Measurements from ENCODE around the gene LAP3. TPM values are rescaled to one million over a fixed set of nuclear protein-coding genes. Genes with fewer than 3 reads are reported as not detected.

Gene LAP3
- total RNA-seq, 1 experiment from 2014 or later, result 65.1 TPM

DNA sequence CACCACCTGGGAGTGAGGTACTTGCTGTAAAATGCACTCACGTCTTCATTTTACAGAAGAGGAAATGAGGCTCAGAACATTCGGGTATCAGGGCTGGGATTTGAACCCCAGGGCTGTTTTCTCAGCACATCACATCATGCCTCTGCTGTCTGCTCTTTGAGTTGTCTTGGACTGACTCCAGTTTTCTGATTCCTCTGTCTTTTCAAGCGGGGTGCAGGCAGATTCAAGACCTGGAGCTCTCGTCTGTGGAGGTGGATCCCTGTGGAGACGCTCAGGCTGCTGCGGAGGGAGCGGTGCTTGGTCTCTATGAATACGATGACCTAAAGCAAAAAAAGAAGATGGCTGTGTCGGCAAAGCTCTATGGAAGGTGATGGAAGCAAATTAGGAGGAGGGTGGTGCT, 6.3 kb downstream of the LAP3 start:
- BruUV-seq (replicated peaks), result no TSS peak
- Histone ChIP-seq H3K4me2 (ENCODE audit: low read length) (no peak overlapping the region), H3K36me3 (ENCODE audit: low read depth, low read length) (peaks cover 12% of the 10 kb centered on the region), H3K79me2 (ENCODE audit: low read length) (peaks cover 14% of the 10 kb centered on the region), H3K4me1 (ENCODE audit: insufficient read depth, low read length) (peaks cover 8% of the 10 kb centered on the region), H3K9ac (ENCODE audit: low read length) (no peak overlapping the region), H3K27me3 (ENCODE audit: low read length) (no peaks in the 10 kb centered on the region), H3K9me3 (ENCODE audit: low read length) (no peaks in the 10 kb centered on the region), H4K20me1 (ENCODE audit: low read length) (no peaks in the 10 kb centered on the region), H3K27ac (ENCODE audit: low read length) (no peak overlapping the region), H3F3A (ENCODE audit: low read length, unreplicated experiment) (no peaks in the 10 kb centered on the region), H3K4me3 (ENCODE audit: low read length) (no peak overlapping the region), H2AFZ (ENCODE audit: low read length) (no peak overlapping the region), H3K9me2 (replicated peaks; ENCODE audit: low read length) (no peaks in the 10 kb centered on the region)
- DNase-seq (no peak), ATAC-seq (no peak)
- no peak for TF ChIP-seq EZH2phosphoT487 (IDR thresholded peaks at IDR 0.05; ENCODE audit: borderline replicate concordance, low read length)
- intact Hi-C loops (cut with micrococcal nuclease), result no loop called here
- POLR2A ChIA-PET (ENCODE audit: unreplicated experiment), result no interaction called here
- CTCF ChIA-PET, result no interaction called here

DNA sequence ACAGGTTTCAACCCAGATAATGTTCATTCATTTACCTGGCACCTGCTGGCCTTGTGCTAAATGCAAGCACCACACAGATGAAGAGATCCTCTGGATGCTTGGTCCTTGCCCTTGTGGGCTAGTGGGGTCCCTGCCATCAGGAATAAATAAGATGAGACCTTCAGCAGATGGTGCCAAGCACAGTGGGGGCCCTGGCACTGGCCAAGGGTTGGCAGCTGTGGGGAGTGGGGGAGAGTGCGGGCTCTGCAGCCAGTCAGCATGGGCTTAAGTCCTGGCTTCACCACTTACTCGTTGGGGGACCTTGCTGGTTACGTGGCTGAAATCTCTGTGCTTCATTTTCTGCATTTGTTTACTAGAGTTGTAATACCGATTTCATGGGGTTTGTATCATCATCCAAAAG, 6.9 kb downstream of the LAP3 start:
- H3K36me3 ChIP-seq (ENCODE audit: low read depth, low read length), result peaks cover 12% of the 10 kb centered on the region
- H4K20me1 ChIP-seq (ENCODE audit: low read length), result no peaks in the 10 kb centered on the region
- intact Hi-C loops (cut with micrococcal nuclease), result no loop called here
- H3K9me2 ChIP-seq (replicated peaks; ENCODE audit: low read length), result no peaks in the 10 kb centered on the region
- DNase-seq (no peak), ATAC-seq (no peak)
- no TSS peak for BruUV-seq (replicated peaks)
- no peaks in the 10 kb centered on the region for H3K27me3 ChIP-seq (ENCODE audit: low read length)
- H3K4me2 ChIP-seq (ENCODE audit: low read length), result no peak overlapping the region
- no peak overlapping the region for H3K9ac ChIP-seq (ENCODE audit: low read length)
- ChIA-PET CTCF (no interaction called here), POLR2A (ENCODE audit: unreplicated experiment) (no interaction called here)
- H3K79me2 ChIP-seq (ENCODE audit: low read length), result peaks cover 7% of the 10 kb centered on the region
- H3K27ac ChIP-seq (ENCODE audit: low read length), result no peak overlapping the region
- TF ChIP-seq EZH2 (IDR thresholded peaks at IDR 0.05; ENCODE audit: low read length, unreplicated experiment) (no peak), EZH2phosphoT487 (IDR thresholded peaks at IDR 0.05; ENCODE audit: borderline replicate concordance, low read length) (no peak)
- TF ChIP-seq, protein P1, sequence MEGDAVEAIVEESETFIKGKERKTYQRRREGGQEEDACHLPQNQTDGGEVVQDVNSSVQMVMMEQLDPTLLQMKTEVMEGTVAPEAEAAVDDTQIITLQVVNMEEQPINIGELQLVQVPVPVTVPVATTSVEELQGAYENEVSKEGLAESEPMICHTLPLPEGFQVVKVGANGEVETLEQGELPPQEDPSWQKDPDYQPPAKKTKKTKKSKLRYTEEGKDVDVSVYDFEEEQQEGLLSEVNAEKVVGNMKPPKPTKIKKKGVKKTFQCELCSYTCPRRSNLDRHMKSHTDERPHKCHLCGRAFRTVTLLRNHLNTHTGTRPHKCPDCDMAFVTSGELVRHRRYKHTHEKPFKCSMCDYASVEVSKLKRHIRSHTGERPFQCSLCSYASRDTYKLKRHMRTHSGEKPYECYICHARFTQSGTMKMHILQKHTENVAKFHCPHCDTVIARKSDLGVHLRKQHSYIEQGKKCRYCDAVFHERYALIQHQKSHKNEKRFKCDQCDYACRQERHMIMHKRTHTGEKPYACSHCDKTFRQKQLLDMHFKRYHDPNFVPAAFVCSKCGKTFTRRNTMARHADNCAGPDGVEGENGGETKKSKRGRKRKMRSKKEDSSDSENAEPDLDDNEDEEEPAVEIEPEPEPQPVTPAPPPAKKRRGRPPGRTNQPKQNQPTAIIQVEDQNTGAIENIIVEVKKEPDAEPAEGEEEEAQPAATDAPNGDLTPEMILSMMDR (conservative IDR thresholded peaks at IDR 0.05; ENCODE audit: low read depth, low read length), result no peak
- H3K9me3 ChIP-seq (ENCODE audit: low read length), result no peaks in the 10 kb centered on the region
- no peak overlapping the region for H3K4me3 ChIP-seq (ENCODE audit: low read length)
- H3K4me1 ChIP-seq (ENCODE audit: insufficient read depth, low read length), result peaks cover 2% of the 10 kb centered on the region; the same call in 1 of the 2 replicates
- no peak overlapping the region for H2AFZ ChIP-seq (ENCODE audit: low read length)
- no peaks in the 10 kb centered on the region for H3F3A ChIP-seq (ENCODE audit: low read length, unreplicated experiment)

DNA sequence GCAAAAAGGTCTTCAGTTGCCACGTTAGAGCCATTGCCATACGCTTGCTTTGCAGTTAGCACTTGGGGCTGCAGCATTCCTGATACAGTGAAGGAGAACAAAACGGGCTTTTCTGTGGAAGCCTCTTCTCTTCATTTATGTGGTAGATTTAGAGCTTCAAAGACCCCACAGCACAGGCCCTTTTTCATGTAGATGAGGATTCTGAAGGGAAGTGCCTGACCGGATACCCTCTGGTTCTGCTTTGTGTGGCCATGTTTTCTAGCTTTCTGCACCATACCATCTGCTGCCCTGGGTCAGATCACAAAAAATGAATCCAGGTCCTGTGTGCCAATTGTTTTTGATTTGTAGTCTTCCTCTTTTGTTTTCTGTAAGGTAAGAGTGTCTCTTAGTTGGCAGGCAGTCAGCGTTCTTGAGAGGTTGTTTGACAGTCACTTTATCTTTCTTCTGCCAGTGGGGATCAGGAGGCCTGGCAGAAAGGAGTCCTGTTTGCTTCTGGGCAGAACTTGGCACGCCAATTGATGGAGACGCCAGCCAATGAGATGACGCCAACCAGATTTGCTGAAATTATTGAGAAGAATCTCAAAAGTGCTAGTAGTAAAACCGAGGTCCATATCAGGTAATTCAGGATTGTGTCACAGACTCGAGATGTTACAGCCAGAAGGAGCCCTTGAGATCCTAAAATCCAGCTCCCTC, 7.7 kb downstream of the LAP3 start:
- no peaks in the 10 kb centered on the region for H3K9me2 ChIP-seq (replicated peaks; ENCODE audit: low read length)
- DNase-seq (no peak), ATAC-seq (no peak)
- no peaks in the 10 kb centered on the region for H3K27me3 ChIP-seq (ENCODE audit: low read length)
- H3K9ac ChIP-seq (ENCODE audit: low read length), result no peak overlapping the region
- TF ChIP-seq EZH2 (IDR thresholded peaks at IDR 0.05; ENCODE audit: low read length, unreplicated experiment) (no peak), EZH2phosphoT487 (IDR thresholded peaks at IDR 0.05; ENCODE audit: borderline replicate concordance, low read length) (no peak)
- TF ChIP-seq, protein P1 (conservative IDR thresholded peaks at IDR 0.05; ENCODE audit: low read depth, low read length), result no peak
- no peak overlapping the region for H2AFZ ChIP-seq (ENCODE audit: low read length)
- ChIA-PET CTCF (no interaction called here), POLR2A (ENCODE audit: unreplicated experiment) (no interaction called here)
- H3K4me2 ChIP-seq (ENCODE audit: low read length), result no peak overlapping the region
- no peaks in the 10 kb centered on the region for H3F3A ChIP-seq (ENCODE audit: low read length, unreplicated experiment)
- no peak overlapping the region for H3K27ac ChIP-seq (ENCODE audit: low read length)
- no peaks in the 10 kb centered on the region for H3K4me1 ChIP-seq (ENCODE audit: insufficient read depth, low read length)
- no TSS peak for BruUV-seq (replicated peaks)
- H3K79me2 ChIP-seq (ENCODE audit: low read length), result no peaks in the 10 kb centered on the region
- no peak overlapping the region for H3K4me3 ChIP-seq (ENCODE audit: low read length)
- no peaks in the 10 kb centered on the region for H3K9me3 ChIP-seq (ENCODE audit: low read length)
- intact Hi-C loops (cut with micrococcal nuclease), result no loop called here
- peaks cover 12% of the 10 kb centered on the region for H3K36me3 ChIP-seq (ENCODE audit: low read depth, low read length)
- H4K20me1 ChIP-seq (ENCODE audit: low read length), result no peaks in the 10 kb centered on the region
